ENCODE results near the gene MBP. TPM values are rescaled to one million over a fixed set of nuclear protein-coding genes. Genes with fewer than 3 reads are reported as not detected.

MBP gene
- total RNA-seq, 4 donors from 2014 or later: 23.2 to 34.7 (median 28.2) TPM

GRCh38 chr18:76997951-76998808 is 134.4 kb downstream of the MBP start:
- Histone ChIP-seq H3K4me3 (no peak overlapping the region), H3K4me1 (peaks cover 0 to 12% (median 0%) of the 10 kb centered on the region in 3 donors), H3K27me3 (peaks cover 7% of the 10 kb centered on the region), H3K36me3 (no peaks in the 10 kb centered on the region), H3K27ac (no peak overlapping the region), H3K9me3 (peaks cover 0 to 4% (median 0%) of the 10 kb centered on the region in 3 donors)
- TF ChIP-seq EP300 (IDR thresholded peaks at IDR 0.05) (no peak), CTCF (IDR thresholded peaks at IDR 0.05) (no peak), POLR2AphosphoS5 (IDR thresholded peaks at IDR 0.05) (no peak), POLR2A (IDR thresholded peaks at IDR 0.05) (no peak)
- whole genome bisulfite sequencing, 2 donors (ENCODE audit: low coverage in 1 of 2): 88 to 97% methylated on average over 5 to 27 of the region's 38 CpGs
- ATAC-seq: no peak

- no peak for ATAC-seq
- no peaks in the 10 kb centered on the region for H3K36me3 ChIP-seq
- H3K27me3 ChIP-seq: peaks cover 7% of the 10 kb centered on the region
- peaks cover 0 to 4% (median 0%) of the 10 kb centered on the region in 3 donors for H3K9me3 ChIP-seq
- H3K27ac ChIP-seq: no peak overlapping the region
- H3K4me1 ChIP-seq: peaks cover 0 to 12% (median 0%) of the 10 kb centered on the region in 3 donors
- WGBS, 2 donors (ENCODE audit: low coverage in 1 of 2): 78 to 96% methylated on average over 3 to 6 of the region's 7 CpGs
- no peak for TF ChIP-seq EP300 (IDR thresholded peaks at IDR 0.05)
- TF ChIP-seq POLR2AphosphoS5 (IDR thresholded peaks at IDR 0.05): no peak
- no peak for TF ChIP-seq CTCF (IDR thresholded peaks at IDR 0.05)
- TF ChIP-seq POLR2A (IDR thresholded peaks at IDR 0.05): no peak
- H3K4me3 ChIP-seq: no peak overlapping the region
Observed at GRCh38 chr18:76996429-76996828, 136.2 kb downstream of the MBP start.

GRCh38 chr18:76995896-76996295 is 136.7 kb downstream of the MBP start:
- 36 to 40% methylated on average over 6 to 7 of the region's 7 CpGs for WGBS, 2 donors (ENCODE audit: low coverage in 1 of 2)
- no peak overlapping the region for H3K27ac ChIP-seq
- no peak for ATAC-seq
- H3K27me3 ChIP-seq: peaks cover 7% of the 10 kb centered on the region
- TF ChIP-seq EP300 (IDR thresholded peaks at IDR 0.05) (no peak), POLR2AphosphoS5 (IDR thresholded peaks at IDR 0.05) (no peak), POLR2A (IDR thresholded peaks at IDR 0.05) (no peak), CTCF (IDR thresholded peaks at IDR 0.05) (no peak)
- H3K36me3 ChIP-seq: no peaks in the 10 kb centered on the region
- no peak overlapping the region for H3K4me3 ChIP-seq
- H3K4me1 ChIP-seq: peaks cover 0 to 8% (median 0%) of the 10 kb centered on the region in 3 donors
- H3K9me3 ChIP-seq: peaks cover 0 to 4% (median 0%) of the 10 kb centered on the region in 3 donors

- peaks cover 0 to 4% (median 0%) of the 10 kb centered on the region in 3 donors for H3K9me3 ChIP-seq
- peaks cover 7% of the 10 kb centered on the region for H3K27me3 ChIP-seq
- TF ChIP-seq POLR2AphosphoS5 (IDR thresholded peaks at IDR 0.05) (no peak), EP300 (IDR thresholded peaks at IDR 0.05) (no peak), CTCF (IDR thresholded peaks at IDR 0.05) (no peak), POLR2A (IDR thresholded peaks at IDR 0.05) (no peak)
- H3K4me1 ChIP-seq: no peaks in the 10 kb centered on the region
- no peaks in the 10 kb centered on the region for H3K36me3 ChIP-seq
- WGBS, 2 donors (ENCODE audit: low coverage in 1 of 2): 78 to 92% methylated on average over 7 to 8 of the region's 8 CpGs
- no peak overlapping the region for H3K4me3 ChIP-seq
- no peak overlapping the region for H3K27ac ChIP-seq
- ATAC-seq: no peak
Observed at GRCh38 chr18:76994086-76994654, 138.4 kb downstream of the MBP start.
